Measurements from ENCODE around the gene TLR3. TPM values are rescaled to one million over a fixed set of nuclear protein-coding genes. Genes with fewer than 3 reads are reported as not detected.

TLR3 gene
- total and polyA plus RNA-seq, 4 donors: 3.2 to 15.1 (median 10.2) TPM

- TF ChIP-seq, protein P1, sequence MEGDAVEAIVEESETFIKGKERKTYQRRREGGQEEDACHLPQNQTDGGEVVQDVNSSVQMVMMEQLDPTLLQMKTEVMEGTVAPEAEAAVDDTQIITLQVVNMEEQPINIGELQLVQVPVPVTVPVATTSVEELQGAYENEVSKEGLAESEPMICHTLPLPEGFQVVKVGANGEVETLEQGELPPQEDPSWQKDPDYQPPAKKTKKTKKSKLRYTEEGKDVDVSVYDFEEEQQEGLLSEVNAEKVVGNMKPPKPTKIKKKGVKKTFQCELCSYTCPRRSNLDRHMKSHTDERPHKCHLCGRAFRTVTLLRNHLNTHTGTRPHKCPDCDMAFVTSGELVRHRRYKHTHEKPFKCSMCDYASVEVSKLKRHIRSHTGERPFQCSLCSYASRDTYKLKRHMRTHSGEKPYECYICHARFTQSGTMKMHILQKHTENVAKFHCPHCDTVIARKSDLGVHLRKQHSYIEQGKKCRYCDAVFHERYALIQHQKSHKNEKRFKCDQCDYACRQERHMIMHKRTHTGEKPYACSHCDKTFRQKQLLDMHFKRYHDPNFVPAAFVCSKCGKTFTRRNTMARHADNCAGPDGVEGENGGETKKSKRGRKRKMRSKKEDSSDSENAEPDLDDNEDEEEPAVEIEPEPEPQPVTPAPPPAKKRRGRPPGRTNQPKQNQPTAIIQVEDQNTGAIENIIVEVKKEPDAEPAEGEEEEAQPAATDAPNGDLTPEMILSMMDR (IDR thresholded peaks at IDR 0.05; ENCODE audit: control extremely low read depth, extremely low read depth): no peak
- 85 to 90% methylated on average over 15 of the region's 15 CpGs for WGBS, 2 donors
- DNase-seq: peak; percentile 46 to 84 (median 76)
Measured at GRCh38 chr4:186024637-186025407, 44.1 kb upstream of the TLR3 start.

GRCh38 chr4:186025408-186025690 is 43.6 kb upstream of the TLR3 start:
- H3K9me3 ChIP-seq (ENCODE audit: control insufficient read depth in 4 of 4, insufficient read depth in 3 of 4, low read length in 3 of 4): peaks cover 0 to 4% (median 0%) of the 10 kb centered on the region in 4 donors
- H3K4me1 ChIP-seq (ENCODE audit: control insufficient read depth in 5 of 5, insufficient read depth in 5 of 5, low read length in 5 of 5): peaks cover 0 to 40% (median 4%) of the 10 kb centered on the region in 5 donors
- DNase-seq (no peak), ATAC-seq (ENCODE audit: insufficient read depth, low FRiP score) (no peak)
- TF ChIP-seq, protein P1 (IDR thresholded peaks at IDR 0.05; ENCODE audit: control extremely low read depth, extremely low read depth): no peak
- no peak overlapping the region for H3K4me3 ChIP-seq
- WGBS, 2 donors: 82 to 94% methylated on average over 7 of the region's 7 CpGs
- H3K27me3 ChIP-seq (ENCODE audit: control insufficient read depth in 3 of 3, insufficient read depth in 3 of 3, low read length in 2 of 3): no peaks in the 10 kb centered on the region
- H3K9ac ChIP-seq (ENCODE audit: insufficient read depth in 1 of 2, low read length in 2 of 2): peak overlapping the region in 1 of 2 donors; percentile 26
- H3K27ac ChIP-seq (ENCODE audit: low read depth in 1 of 2, low read length in 1 of 2): no peak overlapping the region
- no peaks in the 10 kb centered on the region for H3K36me3 ChIP-seq (ENCODE audit: control insufficient read depth in 4 of 4, insufficient read depth in 4 of 4, low read length in 4 of 4)

More at GRCh38 chr4:186024637-186025407, 44.1 kb upstream of the TLR3 start:
- H3K9me3 ChIP-seq (ENCODE audit: control insufficient read depth in 4 of 4, insufficient read depth in 3 of 4, low read length in 3 of 4): peaks cover 0 to 4% (median 0%) of the 10 kb centered on the region in 4 donors
- peaks cover 0 to 34% (median 4%) of the 10 kb centered on the region in 5 donors for H3K4me1 ChIP-seq (ENCODE audit: control insufficient read depth in 5 of 5, insufficient read depth in 5 of 5, low read length in 5 of 5)
- no peak overlapping the region for H3K4me3 ChIP-seq
- no peak overlapping the region for H3K27ac ChIP-seq (ENCODE audit: low read depth in 1 of 2, low read length in 1 of 2)
- H3K9ac ChIP-seq (ENCODE audit: insufficient read depth in 1 of 2, low read length in 2 of 2): peak overlapping the region in 1 of 2 donors; percentile 26
- no peaks in the 10 kb centered on the region for H3K36me3 ChIP-seq (ENCODE audit: control insufficient read depth in 4 of 4, insufficient read depth in 4 of 4, low read length in 4 of 4)
- no peaks in the 10 kb centered on the region for H3K27me3 ChIP-seq (ENCODE audit: control insufficient read depth in 3 of 3, insufficient read depth in 3 of 3, low read length in 2 of 3)
- ATAC-seq (ENCODE audit: insufficient read depth, low FRiP score): no peak

GRCh38 chr4:186027405-186027804 is 41.6 kb upstream of the TLR3 start:
- no peak for ATAC-seq (ENCODE audit: insufficient read depth, low FRiP score)
- TF ChIP-seq, protein P1 (IDR thresholded peaks at IDR 0.05; ENCODE audit: control extremely low read depth, extremely low read depth): no peak
- Histone ChIP-seq H3K27me3 (ENCODE audit: control insufficient read depth in 3 of 3, insufficient read depth in 3 of 3, low read length in 2 of 3) (no peaks in the 10 kb centered on the region), H3K4me3 (no peak overlapping the region), H3K9ac (ENCODE audit: insufficient read depth in 1 of 2, low read length in 2 of 2) (no peak overlapping the region), H3K9me3 (ENCODE audit: control insufficient read depth in 4 of 4, insufficient read depth in 3 of 4, low read length in 3 of 4) (peaks cover 0 to 4% (median 0%) of the 10 kb centered on the region in 4 donors), H3K4me1 (ENCODE audit: control insufficient read depth in 5 of 5, insufficient read depth in 5 of 5, low read length in 5 of 5) (peaks cover 9 to 47% (median 16%) of the 10 kb centered on the region in 5 donors), H3K27ac (ENCODE audit: low read depth in 1 of 2, low read length in 1 of 2) (peak overlapping the region in 1 of 2 donors; percentile 24), H3K36me3 (ENCODE audit: control insufficient read depth in 4 of 4, insufficient read depth in 4 of 4, low read length in 4 of 4) (no peaks in the 10 kb centered on the region)
- 92 to 98% methylated on average over 5 of the region's 5 CpGs for WGBS, 2 donors
- no peak for DNase-seq

Measured in lung (tissue), 12 donors.